ENCODE results near the gene CIB4. TPM values are rescaled to one million over a fixed set of nuclear protein-coding genes. Genes with fewer than 3 reads are reported as not detected.

CIB4 gene
- total RNA-seq, 4 donors from 2014 or later: 0.45 to 0.94 TPM; not detected in 2

DNA sequence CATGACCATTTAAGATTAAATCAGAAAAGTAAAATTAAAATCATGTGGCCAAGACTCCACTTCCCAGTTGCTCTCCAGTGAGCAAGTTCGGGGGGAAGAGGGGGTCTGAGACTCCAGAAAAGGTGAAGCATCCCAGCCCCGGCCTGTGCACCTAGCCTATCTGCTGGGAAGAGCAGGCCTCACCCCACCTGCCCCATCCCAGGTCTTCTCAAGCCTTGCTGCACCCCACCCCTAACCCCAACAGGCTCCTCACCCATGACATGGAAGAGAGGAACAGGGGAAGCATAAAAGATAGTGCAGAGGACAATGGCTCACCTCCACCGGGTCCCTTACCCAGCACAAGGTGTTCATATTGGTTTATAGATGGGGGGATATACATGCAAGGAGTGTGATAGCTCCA, 14.6 kb downstream of the CIB4 start:
- Histone ChIP-seq H3K4me1 (peaks cover under 1 to 10% of the 10 kb centered on the region in 2 donors), H3K27me3 (no peaks in the 10 kb centered on the region), H3K36me3 (no peaks in the 10 kb centered on the region), H3K9me3 (no peaks in the 10 kb centered on the region), H3K4me3 (replicated peaks in 1 of 3) (no peak overlapping the region), H3K27ac (no peak overlapping the region)
- intact Hi-C loops (cut with DNase I): no loop called here
- no peak for TF ChIP-seq POLR2A (IDR thresholded peaks at IDR 0.05)
- no peak for TF ChIP-seq CTCF (IDR thresholded peaks at IDR 0.05)
- 90 to 96% methylated on average over 3 of the region's 3 CpGs for WGBS, 2 donors
- DNase-seq: no peak

- TF ChIP-seq POLR2A (IDR thresholded peaks at IDR 0.05) (no peak), CTCF (IDR thresholded peaks at IDR 0.05) (no peak)
- Histone ChIP-seq H3K4me1 (no peaks in the 10 kb centered on the region), H3K27me3 (no peaks in the 10 kb centered on the region), H3K4me3 (replicated peaks in 1 of 3) (no peak overlapping the region), H3K27ac (no peak overlapping the region), H3K36me3 (no peaks in the 10 kb centered on the region), H3K9me3 (no peaks in the 10 kb centered on the region)
- WGBS, 2 donors: 76 to 79% methylated on average over 19 of the region's 19 CpGs
- intact Hi-C loops (cut with DNase I): no loop called here
- no peak for DNase-seq
Measured at GRCh38 chr2:26623541-26624495, 17.3 kb downstream of the CIB4 start.

GRCh38 chr2:26621469-26622199, 19.5 kb downstream of the CIB4 start:
- WGBS, 2 donors: 93 to 96% methylated on average over 5 of the region's 5 CpGs
- Histone ChIP-seq H3K27me3 (no peaks in the 10 kb centered on the region), H3K4me1 (no peaks in the 10 kb centered on the region), H3K4me3 (replicated peaks in 1 of 3) (no peak overlapping the region), H3K27ac (no peak overlapping the region), H3K36me3 (no peaks in the 10 kb centered on the region), H3K9me3 (no peaks in the 10 kb centered on the region)
- TF ChIP-seq POLR2A (IDR thresholded peaks at IDR 0.05) (no peak), CTCF (IDR thresholded peaks at IDR 0.05) (no peak)
- DNase-seq: no peak
- intact Hi-C loops (cut with DNase I): no loop called here

GRCh38 chr2:26620031-26620605, 21.0 kb downstream of the CIB4 start:
- Histone ChIP-seq H3K4me1 (peaks cover 12 to 13% of the 10 kb centered on the region in 2 donors), H3K4me3 (replicated peaks in 1 of 3) (no peak overlapping the region), H3K27ac (no peak overlapping the region), H3K9me3 (no peaks in the 10 kb centered on the region), H3K36me3 (no peaks in the 10 kb centered on the region), H3K27me3 (no peaks in the 10 kb centered on the region)
- WGBS, 2 donors: 57 to 73% methylated on average over 11 to 14 of the region's 14 CpGs
- intact Hi-C loops (cut with DNase I): no loop called here
- DNase-seq: no peak
- TF ChIP-seq POLR2A (IDR thresholded peaks at IDR 0.05) (no peak), CTCF (IDR thresholded peaks at IDR 0.05) (no peak)
